ENCODE results near the gene TDRD7. TPM values are rescaled to one million over a fixed set of nuclear protein-coding genes. Genes with fewer than 3 reads are reported as not detected.

The TDRD7 gene
- total and polyA plus RNA-seq, 9 of the 15 experiments (the other 6 are each of a cell fraction or from before 2014, with no cell fraction given): 2.2 to 7.7 (median 5.2) TPM

DNA sequence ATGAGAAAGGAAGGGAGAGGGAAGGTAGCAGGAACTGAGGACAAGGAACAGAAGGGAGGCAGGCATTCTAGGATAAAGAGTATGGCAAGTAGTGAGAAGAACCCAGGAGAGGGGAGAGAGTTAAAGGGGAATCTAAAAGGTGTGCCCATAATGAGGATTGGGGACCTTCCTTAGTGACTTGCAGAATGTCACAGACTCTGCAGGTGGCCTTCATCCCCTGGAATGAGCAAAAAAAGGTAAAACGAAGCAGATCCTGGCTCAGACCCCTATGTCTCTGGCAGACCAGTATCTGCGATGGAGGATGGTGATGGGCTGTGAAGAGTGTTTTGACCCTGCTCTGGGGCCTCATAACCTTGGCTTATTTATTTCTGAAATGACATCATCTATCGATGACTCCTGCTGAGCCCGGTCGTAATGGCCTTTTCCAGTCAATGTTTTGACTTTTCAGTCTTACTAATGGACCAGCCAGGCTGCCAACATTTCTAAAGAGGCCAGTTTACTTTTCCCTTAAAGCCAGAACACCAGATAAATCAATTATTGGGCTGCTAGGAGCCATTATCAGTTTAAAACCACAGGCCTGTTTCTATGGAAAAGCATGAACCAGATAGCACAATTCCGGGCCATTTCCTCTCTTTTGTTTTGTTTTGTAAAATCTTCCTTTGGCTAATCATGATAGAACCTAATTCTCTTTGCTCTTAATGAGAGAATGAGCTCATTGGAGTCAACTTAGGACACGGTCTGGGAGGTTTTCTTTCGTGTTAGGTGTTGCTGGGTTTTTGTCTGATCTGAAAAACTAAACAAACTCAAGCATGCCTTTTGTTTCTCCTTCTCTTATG is 92.7 kb downstream of the TDRD7 start (continued):
- TF ChIP-seq ZNF592 (IDR thresholded peaks at IDR 0.05) (0 out of 2 replicates have a peak, but pooled peaks have one; percentile 13), RBBP5 (IDR thresholded peaks at IDR 0.05; ENCODE audit: borderline replicate concordance, insufficient read depth, low read length, poor library complexity, severe bottlenecking) (peak; percentile 21), ZNF165 (CRISPR knock-in tag; IDR thresholded peaks at IDR 0.05; ENCODE audit: borderline replicate concordance) (no peak), HDGF (IDR thresholded peaks at IDR 0.05) (0 out of 2 replicates have a peak, but pooled peaks have one; percentile 28), CREM (IDR thresholded peaks at IDR 0.05; ENCODE audit: low read depth) (peak; percentile 5; the same call in 1 of the 2 replicates), VEZF1 (CRISPR knock-in tag; IDR thresholded peaks at IDR 0.05) (0 out of 2 replicates have a peak, but pooled peaks have one; percentile 32), MNT (conservative IDR thresholded peaks at IDR 0.05) (0 out of 4 replicates have a peak, but pooled peaks of 1 of the 2 experiments have one; percentile 26), ZNF707 (CRISPR knock-in tag; conservative IDR thresholded peaks at IDR 0.05) (no peak), ZNF197 (CRISPR knock-in tag; IDR thresholded peaks at IDR 0.05; ENCODE audit: low read depth) (0 out of 2 replicates have a peak, but pooled peaks have one; percentile 58), TBL1XR1 (IDR thresholded peaks at IDR 0.05; ENCODE audit: low read length in 2 of 2) (0 out of 4 replicates have a peak, but pooled peaks of 1 of the 2 experiments have one; percentile 30), LEF1 (IDR thresholded peaks at IDR 0.05) (peak; percentile 51; the same call in 1 of the 2 replicates), ATF1 (CRISPR knock-in tag; IDR thresholded peaks at IDR 0.05) (no peak), ATF1 (tag; IDR thresholded peaks at IDR 0.05) (0 out of 2 replicates have a peak, but pooled peaks have one; percentile 24), ZNF184 (CRISPR knock-in tag; IDR thresholded peaks at IDR 0.05) (no peak), BACH1 (tag; IDR thresholded peaks at IDR 0.05) (peak; percentile 60; the same call in 1 of the 2 replicates), DPF2 (IDR thresholded peaks at IDR 0.05) (peak; percentile 67), ATF7 (IDR thresholded peaks at IDR 0.05) (peak; percentile 83)

All from K562 (cell line).